ENCODE results near the gene SF3A2. TPM values are rescaled to one million over a fixed set of nuclear protein-coding genes. Genes with fewer than 3 reads are reported as not detected.

The SF3A2 gene
- total and polyA plus RNA-seq, 2 donors (not counting 3 experiments of a cell fraction or from before 2014, with no cell fraction given), result 21.5 to 164 TPM

GRCh38 chr19:2275588-2276428, 39.2 kb downstream of the SF3A2 start:
- Histone ChIP-seq H3K36me3 (ENCODE audit: control insufficient read depth in 2 of 2, extremely low read depth in 1 of 2, insufficient read depth in 2 of 2, low read length in 2 of 2) (peaks cover 2 to 18% of the 10 kb centered on the region in 2 experiments), H3K4me3 (replicated peaks in 1 of 3; ENCODE audit: insufficient read depth in 1 of 3, low read depth in 1 of 3, low read length in 3 of 3) (no peak overlapping the region), H3K27ac (ENCODE audit: insufficient read depth, low read depth, low read length) (no peak overlapping the region), H3K9me1 (replicated peaks; ENCODE audit: control insufficient read depth, extremely low read depth, insufficient read depth, low read length) (no peaks in the 10 kb centered on the region), H3K9me3 (replicated peaks; ENCODE audit: control insufficient read depth, insufficient read depth, low read length) (no peaks in the 10 kb centered on the region), H4K20me1 (replicated peaks; ENCODE audit: control insufficient read depth, extremely low read depth, insufficient read depth, low read length) (no peaks in the 10 kb centered on the region), H3K79me2 (ENCODE audit: control insufficient read depth, insufficient read depth, low read length) (peaks cover 33% of the 10 kb centered on the region), H2AFZ (ENCODE audit: low read depth, low read length) (no peak overlapping the region), H3K27me3 (ENCODE audit: control insufficient read depth in 2 of 2, insufficient read depth in 2 of 2, low read length in 2 of 2) (no peaks in the 10 kb centered on the region), H3K4me1 (ENCODE audit: control insufficient read depth, extremely low read depth, insufficient read depth, low read length) (peaks cover 27% of the 10 kb centered on the region), H3K9ac (replicated peaks; ENCODE audit: extremely low read depth, insufficient read depth, low read length) (no peak overlapping the region), H3K4me2 (ENCODE audit: insufficient read depth, low read length) (no peak overlapping the region)
- DNase-seq (ENCODE audit: low read depth, low spot score) (no peak), FAIRE-seq (no peak)
- POLR2A ChIA-PET, result no interaction called here
- TF ChIP-seq POLR2A (IDR thresholded peaks at IDR 0.05; ENCODE audit: low read depth, low read length) (peak; percentile 7), GATA2 (IDR thresholded peaks at IDR 0.05; ENCODE audit: insufficient read depth, insufficient read length, low read depth, low read length) (no peak), EZH2 (IDR thresholded peaks at IDR 0.05; ENCODE audit: borderline replicate concordance, low read depth, low read length, severe bottlenecking) (no peak), FOS (IDR thresholded peaks at IDR 0.05; ENCODE audit: borderline replicate concordance, insufficient read depth, low read length) (no peak)
- no TSS peak for BruUV-seq (replicated peaks)
- dilution Hi-C loops (cut with MboI; ENCODE audit: extremely low pct_ligation_motif_present, low sequenced_read_pairs) (no loop called here), intact Hi-C loops (cut with micrococcal nuclease) (loop anchor here (1.0 kb wide), 2 partner anchors 40 to 115 kb away; no protein-coding TSS in a partner anchor)
- CTCF ChIA-PET, result interaction anchor here (0.7 to 3.2 kb wide), 8 partner anchors 13 to 335 kb away, joined by 3 to 13 read pairs (median 4); partner anchors contain the start of gene PLEKHJ1

- peaks cover 24% of the 10 kb centered on the region for H3K4me1 ChIP-seq (ENCODE audit: control insufficient read depth, extremely low read depth, insufficient read depth, low read length)
- H3K9ac ChIP-seq (replicated peaks; ENCODE audit: extremely low read depth, insufficient read depth, low read length), result no peak overlapping the region
- no peak overlapping the region for H3K4me3 ChIP-seq (replicated peaks in 1 of 3; ENCODE audit: insufficient read depth in 1 of 3, low read depth in 1 of 3, low read length in 3 of 3)
- H3K27ac ChIP-seq (ENCODE audit: insufficient read depth, low read depth, low read length), result no peak overlapping the region
- peaks cover 26% of the 10 kb centered on the region for H3K79me2 ChIP-seq (ENCODE audit: control insufficient read depth, insufficient read depth, low read length)
- dilution Hi-C loops (cut with MboI; ENCODE audit: extremely low pct_ligation_motif_present, low sequenced_read_pairs), result no loop called here
- H3K9me3 ChIP-seq (replicated peaks; ENCODE audit: control insufficient read depth, insufficient read depth, low read length), result no peaks in the 10 kb centered on the region
- intact Hi-C loops (cut with micrococcal nuclease), result no loop called here
- H3K9me1 ChIP-seq (replicated peaks; ENCODE audit: control insufficient read depth, extremely low read depth, insufficient read depth, low read length), result no peaks in the 10 kb centered on the region
- no peaks in the 10 kb centered on the region for H4K20me1 ChIP-seq (replicated peaks; ENCODE audit: control insufficient read depth, extremely low read depth, insufficient read depth, low read length)
- peaks cover 2 to 17% of the 10 kb centered on the region in 2 experiments for H3K36me3 ChIP-seq (ENCODE audit: control insufficient read depth in 2 of 2, extremely low read depth in 1 of 2, insufficient read depth in 2 of 2, low read length in 2 of 2)
- ChIA-PET POLR2A (no interaction called here), CTCF (interaction anchor here (0.8 to 1.5 kb wide), 3 partner anchors 15 to 335 kb away, joined by 3 to 7 read pairs (median 3); no protein-coding TSS in a partner anchor)
- no TSS peak for BruUV-seq (replicated peaks)
- DNase-seq (ENCODE audit: low read depth, low spot score), result no peak
- no peak for TF ChIP-seq JUN (IDR thresholded peaks at IDR 0.05; ENCODE audit: borderline replicate concordance, insufficient read depth, insufficient read length, low read depth)
- no peak for TF ChIP-seq EZH2 (IDR thresholded peaks at IDR 0.05; ENCODE audit: borderline replicate concordance, low read depth, low read length, severe bottlenecking)
- TF ChIP-seq MYC (IDR thresholded peaks at IDR 0.05; ENCODE audit: low read depth, low read length), result no peak
- no peak for TF ChIP-seq POLR2A (IDR thresholded peaks at IDR 0.05; ENCODE audit: low read depth, low read length)
- TF ChIP-seq MAX (IDR thresholded peaks at IDR 0.05; ENCODE audit: insufficient read depth, insufficient read length), result no peak
- no peak for TF ChIP-seq GATA2 (IDR thresholded peaks at IDR 0.05; ENCODE audit: insufficient read depth, insufficient read length, low read depth, low read length)
- TF ChIP-seq, protein P1, sequence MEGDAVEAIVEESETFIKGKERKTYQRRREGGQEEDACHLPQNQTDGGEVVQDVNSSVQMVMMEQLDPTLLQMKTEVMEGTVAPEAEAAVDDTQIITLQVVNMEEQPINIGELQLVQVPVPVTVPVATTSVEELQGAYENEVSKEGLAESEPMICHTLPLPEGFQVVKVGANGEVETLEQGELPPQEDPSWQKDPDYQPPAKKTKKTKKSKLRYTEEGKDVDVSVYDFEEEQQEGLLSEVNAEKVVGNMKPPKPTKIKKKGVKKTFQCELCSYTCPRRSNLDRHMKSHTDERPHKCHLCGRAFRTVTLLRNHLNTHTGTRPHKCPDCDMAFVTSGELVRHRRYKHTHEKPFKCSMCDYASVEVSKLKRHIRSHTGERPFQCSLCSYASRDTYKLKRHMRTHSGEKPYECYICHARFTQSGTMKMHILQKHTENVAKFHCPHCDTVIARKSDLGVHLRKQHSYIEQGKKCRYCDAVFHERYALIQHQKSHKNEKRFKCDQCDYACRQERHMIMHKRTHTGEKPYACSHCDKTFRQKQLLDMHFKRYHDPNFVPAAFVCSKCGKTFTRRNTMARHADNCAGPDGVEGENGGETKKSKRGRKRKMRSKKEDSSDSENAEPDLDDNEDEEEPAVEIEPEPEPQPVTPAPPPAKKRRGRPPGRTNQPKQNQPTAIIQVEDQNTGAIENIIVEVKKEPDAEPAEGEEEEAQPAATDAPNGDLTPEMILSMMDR (IDR thresholded peaks at IDR 0.05; ENCODE audit: extremely low read depth in 1 of 2, insufficient read depth in 1 of 2, low read depth in 1 of 2, low read length in 2 of 2), result no peak
- TF ChIP-seq FOS (IDR thresholded peaks at IDR 0.05; ENCODE audit: borderline replicate concordance, insufficient read depth, low read length), result no peak
- no peak for TF ChIP-seq POLR2AphosphoS5 (IDR thresholded peaks at IDR 0.05; ENCODE audit: insufficient read depth, low read depth, low read length)
- H3K4me2 ChIP-seq (ENCODE audit: insufficient read depth, low read length), result no peak overlapping the region
- FAIRE-seq, result no peak
- no peak overlapping the region for H2AFZ ChIP-seq (ENCODE audit: low read depth, low read length)
- H3K27me3 ChIP-seq (ENCODE audit: control insufficient read depth in 2 of 2, insufficient read depth in 2 of 2, low read length in 2 of 2), result no peaks in the 10 kb centered on the region
These were observed 39.9 kb downstream of the SF3A2 start for GRCh38 chr19:2276429-2276986.

Measured in endothelial cell of umbilical vein (primary cell).